Right lobe of liver (tissue), 6 donors: ENCODE results near the gene ZFYVE9. TPM values are rescaled to one million over a fixed set of nuclear protein-coding genes. Genes with fewer than 3 reads are reported as not detected.

Experiments used
- ATAC-seq, 4 donors: fragments of 200-7000 bp; cut with Tn5 transposase; one replicate each; pipeline ENCODE4 v1.9.1; 2020; ENCODE audit warnings: mild to moderate bottlenecking in 4 of 4, moderate library complexity in 4 of 4
- DNase-seq, 3 donors: peaks; one replicate each; pipeline ENCODE4 v3.0.0-alpha.2; 2020
- H3K27ac ChIP-seq, 3 donors: fragments of 200-600 bp; one replicate each; pipeline ENCODE4 v1.8.0; 2022
- H3K27me3 ChIP-seq, 2 donors: fragments of 200-600 bp; one replicate each; pipeline ENCODE4 v1.8.0; 2022
- H3K36me3 ChIP-seq, 4 donors: fragments of 200-600 bp; sonication (generic) in 1 of 4; one replicate each; pipeline versions ENCODE4 v1.5.1 to v1.8.0; 2017 to 2022; ENCODE audit warnings: control low read depth in 1 of 4
- H3K4me1 ChIP-seq, 4 donors: fragments of 200-600 bp; sonication (generic) in 1 of 4; one replicate each; pipeline versions ENCODE4 v1.5.1 to v1.8.0; 2017 to 2022; ENCODE audit warnings: control low read depth in 1 of 4
- H3K4me3 ChIP-seq, 3 donors: fragments of 200-600 bp; one replicate each; pipeline ENCODE4 v1.8.0; 2022
- H3K9me3 ChIP-seq, 4 donors: fragments of 200-600 bp; sonication (generic) in 1 of 4; one replicate each; pipeline versions ENCODE4 v1.5.1 to v1.8.0; 2017 to 2022; ENCODE audit warnings: control low read depth in 1 of 4
- CTCF ChIP-seq, 4 donors: fragments of 200-600 bp in 3 of 4; fragments of 450-650 bp in 1 of 4; IDR thresholded peaks; one replicate each; pipeline versions ENCODE4 v1.5.1 to v1.8.0; 2016 to 2022; ENCODE audit warnings: antibody characterized with exemption in 4 of 4, mild to moderate bottlenecking in 2 of 4
- POLR2A ChIP-seq: fragments of 450-650 bp; IDR thresholded peaks from one replicate; pipeline ENCODE4 v1.6.1; 2017; ENCODE audit warnings: antibody characterized with exemption, mild to moderate bottlenecking
- WGBS: methylation state at CpG from one replicate; pipeline ENCODE4 v1.1.6; 2018; ENCODE audit warnings: low coverage, low lambda C conversion rate; ENCODE audit not compliant: insufficient coverage; ENCODE audit errors: missing lambda C conversion rate; 5-methylcytosine and 5-hydroxymethylcytosine counted together
- intact Hi-C, 2 donors: fragments of 100-400 bp; cut with DNase I; formaldehyde crosslinking; loops; one replicate each; pipeline versions ENCODE4 v1.11.2 to v1.14.1; 2022
- total RNA-seq, 6 experiments: library from RNA; depleted of rRNA in 2 of 6; stranded (reverse); fragments of >200 nt in 2 of 6; fragmentation: NEBNext Ultra II Directional in 3 of 6; extraction: Animal tissue kit (Norgen Biotek cat#: 25700) in 3 of 6; gene quantifications; one replicate each; pipeline versions ENCODE4 v1.1.0 to v1.2.4, GENCODE V29; 2016 to 2023
- donor health status: DM: no; HTN: yes; CAD: no.
- donor health status: DM: no; HTN: no; CAD: no.
- donor health status: DM: no; HTN: no; CAD: no.
- donor health status: DM: no; HTN: yes; CAD: no.
- donor health status: DM: no; HTN: yes; CAD: no.

The ZFYVE9 gene
- total RNA-seq, 6 experiments from 2014 or later = 9.6 to 15.6 (median 12.3) TPM

- no peaks in the 10 kb centered on the region for H3K9me3 ChIP-seq
- H3K27ac ChIP-seq = no peak overlapping the region
- intact Hi-C loops = no loop called here
- no peaks in the 10 kb centered on the region for H3K27me3 ChIP-seq
- H3K36me3 ChIP-seq = no peaks in the 10 kb centered on the region
- no peaks in the 10 kb centered on the region for H3K4me1 ChIP-seq
- H3K4me3 ChIP-seq = no peak overlapping the region
- no peak for ATAC-seq
- TF ChIP-seq CTCF (IDR thresholded peaks at IDR 0.05) (no peak), POLR2A (no peak)
- 85% methylated on average over 1 of the region's 1 CpG for WGBS
- no peak for DNase-seq
Observed at GRCh38 chr1:52192436-52192835, 50.5 kb downstream of the ZFYVE9 start.

GRCh38 chr1:52193985-52194384 is 52.1 kb downstream of the ZFYVE9 start:
- no peak for ATAC-seq
- intact Hi-C loops = no loop called here

GRCh38 chr1:52195161-52195560 is 53.3 kb downstream of the ZFYVE9 start:
- TF ChIP-seq CTCF (IDR thresholded peaks at IDR 0.05) = no peak
- TF ChIP-seq POLR2A = no peak
- Histone ChIP-seq H3K4me3 (no peak overlapping the region), H3K27ac (no peak overlapping the region), H3K27me3 (no peaks in the 10 kb centered on the region), H3K9me3 (no peaks in the 10 kb centered on the region), H3K36me3 (no peaks in the 10 kb centered on the region), H3K4me1 (no peaks in the 10 kb centered on the region)
- WGBS = 64% methylated on average over 1 of the region's 1 CpG
- intact Hi-C loops = no loop called here
- ATAC-seq = no peak
- DNase-seq = no peak

More at GRCh38 chr1:52193985-52194384, 52.1 kb downstream of the ZFYVE9 start:
- 78% methylated on average over 7 of the region's 7 CpGs for whole genome bisulfite sequencing
- Histone ChIP-seq H3K9me3 (no peaks in the 10 kb centered on the region), H3K4me1 (no peaks in the 10 kb centered on the region), H3K27me3 (no peaks in the 10 kb centered on the region), H3K27ac (no peak overlapping the region), H3K36me3 (no peaks in the 10 kb centered on the region), H3K4me3 (no peak overlapping the region)
- DNase-seq = no peak
- TF ChIP-seq CTCF (IDR thresholded peaks at IDR 0.05) (no peak), POLR2A (no peak)

GRCh38 chr1:52203935-52204625 is 62.2 kb downstream of the ZFYVE9 start:
- H3K9me3 ChIP-seq = no peaks in the 10 kb centered on the region
- H3K27ac ChIP-seq = no peak overlapping the region
- intact Hi-C loops = no loop called here
- no peaks in the 10 kb centered on the region for H3K27me3 ChIP-seq
- ATAC-seq (no peak), DNase-seq (no peak)
- H3K4me3 ChIP-seq = no peak overlapping the region
- no peak for TF ChIP-seq POLR2A
- TF ChIP-seq CTCF (IDR thresholded peaks at IDR 0.05) = no peak
- 94% methylated on average over 4 of the region's 7 CpGs for WGBS
- no peaks in the 10 kb centered on the region for H3K36me3 ChIP-seq
- H3K4me1 ChIP-seq = no peaks in the 10 kb centered on the region
